GM19238 (cell line): Measurements from ENCODE around the gene FAM171A1.

Experiments
- DNase-seq: peaks from one replicate; pipeline ENCODE4 v3.0.0; 2011; ENCODE audit warnings: low spot score; ENCODE audit not compliant: insufficient read length

FAM171A1 gene

GRCh38 chr10:15245530-15245929 is 125.6 kb downstream of the FAM171A1 start:
- DNase-seq: no peak

- no peak for DNase-seq
Measured at GRCh38 chr10:15244635-15245197, 126.4 kb downstream of the FAM171A1 start.

- no peak for DNase-seq
Measured at GRCh38 chr10:15242261-15242840, 128.7 kb downstream of the FAM171A1 start.

GRCh38 chr10:15241306-15241705 is 129.8 kb downstream of the FAM171A1 start:
- no peak for DNase-seq

- DNase-seq: no peak
Measured at GRCh38 chr10:15238555-15239335, 132.3 kb downstream of the FAM171A1 start.

- no peak for DNase-seq
Measured at GRCh38 chr10:15237351-15237750, 133.7 kb downstream of the FAM171A1 start.

GRCh38 chr10:15236340-15236739 is 134.7 kb downstream of the FAM171A1 start:
- DNase-seq: no peak

- no peak for DNase-seq
Measured at GRCh38 chr10:15232279-15232678, 138.8 kb downstream of the FAM171A1 start.

GRCh38 chr10:15231426-15231825 is 139.7 kb downstream of the FAM171A1 start:
- no peak for DNase-seq

GRCh38 chr10:15230257-15230656 is 140.8 kb downstream of the FAM171A1 start:
- DNase-seq: no peak

GRCh38 chr10:15229268-15229667 is 141.8 kb downstream of the FAM171A1 start:
- no peak for DNase-seq

- no peak for DNase-seq
Measured at GRCh38 chr10:15228426-15228825, 142.7 kb downstream of the FAM171A1 start.

GRCh38 chr10:15227611-15228372 is 143.3 kb downstream of the FAM171A1 start:
- no peak for DNase-seq

GRCh38 chr10:15225511-15225910 is 145.6 kb downstream of the FAM171A1 start:
- no peak for DNase-seq

- no peak for DNase-seq
Measured at GRCh38 chr10:15224948-15225347, 146.1 kb downstream of the FAM171A1 start.

GRCh38 chr10:15223174-15223573 is 147.9 kb downstream of the FAM171A1 start:
- DNase-seq: no peak

GRCh38 chr10:15222511-15222910 is 148.6 kb downstream of the FAM171A1 start:
- DNase-seq: no peak

- no peak for DNase-seq
Measured at GRCh38 chr10:15220445-15220844, 150.6 kb downstream of the FAM171A1 start.

- no peak for DNase-seq
Measured at GRCh38 chr10:15216700-15217099, 154.4 kb downstream of the FAM171A1 start.

- DNase-seq: no peak
Measured at GRCh38 chr10:15214237-15214636, 156.9 kb downstream of the FAM171A1 start.

GRCh38 chr10:15213461-15213861 is 157.6 kb downstream of the FAM171A1 start:
- no peak for DNase-seq

GRCh38 chr10:15211464-15211979 is 159.6 kb downstream of the FAM171A1 start:
- DNase-seq: no peak
